HG03095 (cell line): ENCODE results near the gene TSFM.

ENCODE experiments used
- ATAC-seq: cut with Tn5 transposase; IDR thresholded peaks from one replicate; pipeline ENCODE4 v1.9.1; 2021; ENCODE audit warnings: moderate library complexity; ENCODE audit not compliant: unreplicated experiment

TSFM gene

DNA sequence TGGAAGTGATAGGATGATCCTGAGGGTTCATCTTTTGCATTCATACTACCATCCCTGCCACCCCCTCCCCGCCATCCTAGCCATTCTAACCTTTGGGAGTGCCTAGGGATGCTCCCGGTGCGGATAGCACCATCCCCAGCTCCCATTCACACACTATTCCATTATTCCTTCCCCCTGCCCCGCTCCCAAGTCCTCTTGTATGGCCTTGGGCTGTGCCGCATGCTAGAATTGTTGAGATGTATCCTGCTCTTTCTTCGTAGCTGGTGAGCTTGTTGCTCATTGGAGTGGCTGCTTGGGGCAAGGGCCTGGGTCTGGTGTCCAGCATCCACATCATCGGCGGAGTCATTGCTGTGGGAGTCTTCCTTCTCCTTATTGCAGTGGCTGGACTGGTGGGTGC is 37.1 kb upstream of the TSFM start:
- ATAC-seq: no peak

DNA sequence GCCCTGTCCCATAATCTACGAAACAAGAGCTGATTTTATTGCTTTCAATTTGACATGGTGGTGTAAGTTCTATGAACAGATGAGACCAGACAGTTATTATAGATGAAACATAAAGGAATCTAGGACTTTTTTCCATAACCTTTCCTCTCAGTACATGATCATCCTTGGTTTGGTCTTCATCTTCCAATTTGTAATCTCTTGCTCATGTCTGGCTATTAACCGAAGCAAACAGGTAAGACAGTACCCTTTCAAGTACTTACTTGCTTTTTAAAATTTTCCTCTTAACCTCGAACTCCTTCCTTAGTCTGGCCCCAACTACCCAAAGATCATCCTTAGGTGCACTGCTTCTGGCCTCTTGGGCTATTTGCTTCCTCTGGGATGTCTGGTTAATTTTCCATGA is 36.6 kb upstream of the TSFM start:
- ATAC-seq: no peak

DNA sequence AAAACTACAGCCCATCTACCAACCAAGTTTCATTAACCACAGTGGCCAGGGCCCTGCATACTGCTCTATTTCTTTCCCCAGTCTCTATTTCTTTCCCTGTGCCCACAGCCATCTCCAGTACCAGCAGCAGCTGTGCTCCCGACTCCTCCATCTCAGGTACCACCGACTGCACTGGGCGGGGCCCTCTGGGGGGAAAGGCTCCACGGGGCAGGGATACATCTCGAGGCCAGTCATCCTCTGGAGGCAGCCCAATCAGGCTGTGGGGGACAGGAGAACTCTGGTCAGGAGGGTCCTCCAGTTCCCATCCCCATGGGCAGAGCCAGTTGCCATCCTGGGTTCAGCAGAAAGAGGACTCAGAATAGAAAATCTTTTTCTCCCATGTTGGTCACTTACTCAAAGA is 33.5 kb upstream of the TSFM start:
- no peak for ATAC-seq

DNA sequence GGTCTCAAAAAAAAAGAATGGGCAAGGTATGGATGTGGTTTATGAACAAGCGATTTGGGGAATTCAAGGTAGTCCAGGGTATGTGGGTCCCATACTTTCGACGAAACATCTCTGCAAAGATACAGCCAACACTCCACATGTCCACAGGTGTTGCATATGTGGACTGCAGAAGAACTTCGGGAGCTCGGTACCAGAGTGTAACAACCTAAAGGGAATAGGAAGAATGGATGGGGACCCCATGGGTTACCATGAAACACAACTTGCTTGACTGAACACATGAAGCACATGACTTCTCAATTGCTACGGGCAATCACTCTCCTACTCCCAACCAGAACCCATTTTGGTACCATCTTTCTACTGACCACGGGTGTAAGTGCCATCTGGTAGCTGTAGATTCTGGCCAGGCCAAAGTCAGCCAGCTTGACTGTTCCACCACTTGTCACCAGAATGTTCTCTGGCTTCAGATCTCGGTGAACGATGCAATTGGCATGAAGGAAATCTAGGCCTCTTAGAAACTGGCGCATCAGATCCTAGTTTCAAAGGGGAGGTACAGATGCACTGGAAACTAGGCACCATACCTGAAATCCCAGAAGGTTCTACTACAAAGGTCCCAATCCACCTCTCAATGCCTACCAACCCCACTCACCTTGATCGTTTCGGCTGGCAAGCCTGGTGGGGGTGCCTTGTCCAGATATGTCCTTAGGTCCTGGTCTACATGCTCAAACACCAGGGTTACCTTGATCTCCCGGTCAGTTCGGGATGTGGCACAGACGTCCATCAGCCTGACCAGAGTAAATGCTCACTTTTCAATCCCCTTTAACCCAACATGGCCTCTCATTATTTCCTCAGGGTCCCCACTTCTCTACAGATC is 31.8 kb upstream of the TSFM start:
- no peak for ATAC-seq

DNA sequence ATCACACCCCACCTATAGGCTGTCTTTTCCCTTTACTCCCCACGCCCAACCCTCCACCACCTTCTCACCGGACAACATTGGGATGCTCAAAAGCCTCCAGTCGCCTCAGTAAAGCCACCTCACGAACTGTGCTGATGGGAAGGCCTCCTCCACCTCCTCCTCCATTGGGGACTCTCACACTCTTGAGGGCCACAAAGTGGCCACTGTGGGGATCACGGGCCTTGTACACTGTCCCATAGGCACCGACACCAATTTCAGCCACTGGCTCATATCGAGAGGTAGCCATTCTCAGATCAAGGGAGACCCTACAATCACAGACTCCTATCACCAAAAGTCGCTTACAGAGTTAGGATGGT is 31.2 kb upstream of the TSFM start:
- no peak for ATAC-seq

DNA sequence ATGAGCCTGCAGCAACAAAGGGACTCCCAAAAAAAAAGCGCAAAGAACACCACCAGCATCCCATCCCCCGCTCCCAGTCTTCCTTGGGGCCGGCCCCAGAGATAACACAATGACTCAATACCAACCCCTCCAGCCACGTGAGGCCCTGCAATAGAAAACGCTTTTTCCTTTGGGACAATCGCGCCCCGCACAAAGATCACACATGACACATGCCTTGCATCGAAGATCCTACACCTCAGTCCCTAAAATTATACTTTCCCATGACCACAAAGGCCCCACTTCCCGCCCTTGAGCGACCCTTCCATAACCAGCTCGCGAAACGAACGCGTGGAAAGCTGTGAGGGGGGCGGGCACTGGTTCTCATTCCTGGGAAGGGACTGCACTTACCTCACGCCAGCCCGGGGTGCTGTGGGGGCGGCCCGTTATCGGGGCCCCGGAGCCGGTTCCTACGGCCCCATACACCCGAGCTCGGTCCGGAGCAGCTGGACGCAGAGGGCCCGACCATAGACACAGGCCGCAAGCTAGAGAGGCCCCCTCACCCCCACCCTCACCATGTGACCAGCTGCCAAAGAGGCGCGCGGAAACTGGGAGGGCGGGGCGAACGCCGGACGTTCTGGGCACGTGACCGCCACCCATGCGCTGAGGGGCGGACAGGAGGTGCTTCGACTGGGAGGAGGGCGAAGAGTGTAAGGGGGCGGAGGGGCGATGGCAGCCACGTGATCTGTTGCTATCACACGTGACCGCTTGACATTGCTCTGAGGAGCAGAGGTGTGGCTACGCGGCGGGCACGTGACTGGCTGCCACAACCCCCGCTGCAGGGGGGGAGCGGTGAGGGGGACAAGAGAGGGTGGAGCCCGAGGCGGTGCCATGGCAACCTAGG is 30.6 kb upstream of the TSFM start, which contains the start of gene CDK4:
CDK4 (minus strand) TSS at position 523 of the 880 bp plus-strand sequence. CDS start 593 bp downstream, outside the sequence.
- peak; percentile 64 for ATAC-seq

DNA sequence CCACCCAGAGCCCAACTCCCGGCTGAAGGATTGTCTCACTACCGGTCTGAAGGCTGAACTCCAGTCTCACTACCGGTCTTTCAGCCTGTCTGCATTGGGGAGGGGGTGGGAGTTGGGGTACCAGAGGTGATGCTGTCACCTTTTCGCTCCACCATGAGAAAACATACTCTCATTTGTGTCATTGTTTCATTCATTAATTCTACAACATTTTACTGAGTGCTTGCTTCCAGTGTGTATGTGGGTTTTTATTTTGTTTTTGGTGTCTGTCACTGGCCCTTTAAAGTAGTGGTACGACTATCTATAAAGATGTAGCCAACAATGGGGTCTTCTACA is 30.0 kb upstream of the TSFM start:
- no peak for ATAC-seq

DNA sequence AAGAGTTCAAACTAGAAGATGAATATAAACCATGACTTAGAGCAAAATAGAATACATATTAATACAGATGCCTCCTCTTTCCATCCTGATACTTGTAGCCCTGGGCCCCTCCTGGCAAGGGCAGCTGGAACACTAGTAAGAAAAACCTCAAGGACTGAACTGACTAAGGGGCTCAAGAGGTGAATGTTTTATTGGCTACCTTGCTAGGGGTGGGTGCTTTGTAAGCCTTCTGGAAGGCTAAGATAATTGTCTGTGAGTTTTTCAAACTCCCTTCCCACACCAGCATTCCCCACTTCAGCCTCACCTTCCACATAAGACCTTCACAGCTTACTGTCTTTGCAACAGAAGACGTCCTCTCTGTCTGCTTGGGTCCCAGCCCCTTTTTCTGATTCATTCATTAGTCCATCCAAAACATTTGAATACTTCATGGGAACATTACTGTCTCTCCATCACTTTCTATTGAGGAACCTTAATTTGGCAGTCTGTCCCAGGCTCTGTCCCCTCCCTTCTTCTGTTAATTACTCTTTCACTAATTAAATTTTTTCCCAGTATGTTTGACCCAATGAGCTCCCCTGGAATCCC is 28.7 kb upstream of the TSFM start:
- no peak for ATAC-seq

DNA sequence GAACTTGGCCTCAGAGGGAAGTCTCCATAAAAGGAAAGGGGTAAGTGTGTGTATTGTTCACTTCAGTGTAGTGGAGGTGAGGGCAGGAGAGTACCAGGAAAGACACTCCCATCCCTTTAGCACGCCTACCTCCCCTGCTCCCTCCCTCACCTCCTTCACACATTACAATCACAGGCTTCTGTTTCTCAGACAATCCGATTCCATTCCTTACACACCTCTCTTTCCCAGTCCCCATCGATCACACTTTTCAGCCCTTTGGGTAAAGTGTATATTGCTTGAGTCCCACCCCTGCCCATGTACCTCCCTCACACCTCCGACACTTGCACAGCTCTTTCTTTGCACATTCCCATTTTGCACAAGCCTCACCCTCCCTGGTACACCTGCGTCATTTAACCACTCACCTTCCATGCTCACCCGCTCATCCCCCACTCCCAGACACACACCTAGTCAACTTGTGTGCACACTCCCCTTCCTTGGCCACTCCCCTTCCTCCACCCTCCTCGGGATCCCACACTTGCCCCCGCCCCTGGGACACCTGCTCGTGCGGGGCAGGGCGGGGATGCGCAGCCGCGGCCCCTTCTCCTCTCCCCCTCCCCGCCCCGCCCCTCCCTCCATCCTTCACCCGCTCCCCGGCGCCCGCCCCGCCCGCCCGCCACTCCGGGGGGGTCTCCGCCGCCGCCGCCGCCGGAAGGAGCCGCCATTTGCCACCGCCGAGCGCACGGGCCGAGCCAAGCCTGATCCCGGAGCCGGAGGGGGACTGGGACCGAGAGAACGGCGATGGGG is 28.0 kb upstream of the TSFM start, which contains the start of gene MARCHF9:
MARCHF9 (plus strand) TSS at position 693 of the 783 bp plus-strand sequence. CDS start 426 bp downstream, outside the sequence.
- ATAC-seq: peak; percentile 39

DNA sequence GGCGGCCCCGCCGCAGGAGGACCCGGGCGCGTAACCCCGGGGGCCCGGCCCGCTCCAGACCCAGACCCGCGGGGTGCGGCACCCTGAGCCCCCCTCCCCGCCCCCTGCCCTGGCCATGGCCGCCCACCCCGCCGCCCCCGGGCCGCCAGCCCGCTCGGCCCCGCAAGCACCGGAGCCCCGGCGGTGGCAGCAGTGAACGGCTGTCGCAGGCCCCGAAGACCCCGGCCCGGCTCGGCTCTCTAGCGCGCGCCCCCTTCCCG is 27.5 kb upstream of the TSFM start:
- ATAC-seq: no peak

DNA sequence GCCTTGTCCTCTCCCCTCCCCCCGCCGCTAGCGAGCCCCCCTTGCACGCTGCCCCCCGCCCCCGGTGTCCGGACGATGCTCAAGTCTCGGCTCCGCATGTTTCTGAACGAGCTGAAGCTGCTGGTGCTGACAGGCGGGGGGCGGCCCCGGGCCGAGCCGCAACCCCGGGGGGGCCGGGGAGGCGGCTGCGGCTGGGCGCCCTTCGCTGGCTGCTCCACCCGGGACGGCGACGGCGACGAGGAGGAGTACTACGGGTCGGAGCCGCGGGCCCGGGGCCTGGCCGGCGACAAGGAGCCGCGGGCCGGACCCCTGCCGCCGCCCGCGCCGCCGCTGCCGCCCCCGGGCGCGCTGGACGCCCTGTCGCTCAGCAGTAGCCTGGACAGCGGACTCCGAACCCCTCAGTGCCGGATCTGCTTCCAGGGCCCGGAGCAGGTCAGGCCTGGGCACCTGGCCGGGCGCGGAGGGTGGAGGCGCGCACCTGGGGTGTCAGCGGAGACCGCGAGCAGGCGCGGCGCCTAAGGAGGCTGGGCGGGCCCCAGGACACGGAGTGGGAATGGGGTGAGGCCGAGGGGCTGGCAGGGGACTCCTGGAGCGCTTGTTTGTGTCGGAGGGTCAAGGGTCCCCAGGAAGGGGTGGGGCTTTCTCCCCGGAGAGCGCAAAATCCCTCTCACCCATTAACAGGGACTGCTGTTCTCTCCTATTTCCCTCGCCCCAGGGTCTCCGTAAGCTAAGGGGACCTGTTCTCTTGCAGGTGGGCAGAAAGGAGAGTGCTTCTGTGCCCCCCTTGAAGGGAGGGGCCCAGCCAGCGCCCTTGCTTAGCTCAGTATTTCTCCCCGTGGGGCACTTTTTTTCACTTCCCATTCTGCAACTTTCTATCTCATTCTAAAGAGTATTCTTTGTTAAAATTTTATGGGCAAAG is 26.9 kb upstream of the TSFM start:
- ATAC-seq: no peak

DNA sequence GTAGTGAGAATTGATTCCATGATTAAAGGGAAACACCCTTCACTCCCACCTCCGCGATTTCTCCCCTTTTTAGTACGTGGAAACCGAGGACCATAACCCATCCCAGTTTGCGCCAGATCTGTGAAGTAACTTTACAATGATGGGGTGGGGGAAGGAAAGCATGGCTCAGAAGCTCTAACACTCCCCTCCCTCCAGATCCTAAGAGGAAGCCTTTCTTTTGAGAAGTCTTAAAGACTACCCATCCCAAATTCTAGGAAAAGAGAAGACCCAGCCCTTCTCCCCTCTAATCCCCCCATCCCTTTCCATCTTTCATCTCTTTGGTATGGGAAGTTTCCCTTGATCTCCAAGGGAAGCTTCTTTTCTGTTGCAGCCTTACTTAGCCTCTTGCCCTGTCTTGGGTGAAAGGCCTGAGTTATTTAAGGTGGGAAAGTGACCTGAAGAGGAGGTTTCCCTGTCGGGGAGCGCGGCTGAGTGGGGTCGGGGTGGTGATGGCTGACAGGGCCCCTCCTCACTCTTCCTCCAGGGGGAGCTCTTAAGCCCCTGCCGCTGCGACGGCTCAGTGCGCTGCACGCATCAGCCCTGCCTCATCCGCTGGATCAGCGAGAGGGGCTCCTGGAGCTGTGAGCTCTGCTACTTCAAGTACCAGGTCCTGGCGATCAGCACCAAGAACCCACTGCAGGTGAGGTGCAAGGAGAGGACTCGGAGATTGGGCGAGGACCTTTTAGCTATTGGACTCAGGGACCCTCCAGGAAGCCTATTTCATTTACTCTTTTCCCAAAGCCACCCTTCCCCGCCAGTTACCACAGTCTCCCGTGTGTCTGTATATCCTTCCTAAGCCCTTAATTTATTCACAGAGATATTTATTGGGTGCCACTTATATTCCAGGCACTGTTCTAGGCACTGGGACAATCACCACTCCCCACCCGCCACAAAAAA is 25.9 kb upstream of the TSFM start:
- ATAC-seq: no peak

DNA sequence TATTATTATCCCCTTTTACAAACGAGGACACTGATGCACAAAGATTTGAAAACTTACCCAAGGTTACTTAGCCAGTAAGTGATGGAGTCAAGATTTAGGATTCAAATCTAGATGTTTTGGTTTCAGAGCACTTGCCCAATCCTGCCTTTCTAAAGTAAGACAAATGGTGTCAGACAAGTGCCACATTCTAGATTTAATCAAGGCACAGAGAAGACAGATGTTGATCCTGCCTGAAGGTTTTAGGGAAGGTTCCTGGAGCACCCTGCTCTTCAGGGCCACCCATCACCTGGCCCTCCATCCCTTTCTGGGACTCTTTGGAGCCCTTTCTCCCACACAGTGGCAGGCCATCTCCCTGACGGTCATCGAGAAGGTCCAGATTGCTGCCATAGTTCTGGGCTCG is 24.8 kb upstream of the TSFM start:
- no peak for ATAC-seq

DNA sequence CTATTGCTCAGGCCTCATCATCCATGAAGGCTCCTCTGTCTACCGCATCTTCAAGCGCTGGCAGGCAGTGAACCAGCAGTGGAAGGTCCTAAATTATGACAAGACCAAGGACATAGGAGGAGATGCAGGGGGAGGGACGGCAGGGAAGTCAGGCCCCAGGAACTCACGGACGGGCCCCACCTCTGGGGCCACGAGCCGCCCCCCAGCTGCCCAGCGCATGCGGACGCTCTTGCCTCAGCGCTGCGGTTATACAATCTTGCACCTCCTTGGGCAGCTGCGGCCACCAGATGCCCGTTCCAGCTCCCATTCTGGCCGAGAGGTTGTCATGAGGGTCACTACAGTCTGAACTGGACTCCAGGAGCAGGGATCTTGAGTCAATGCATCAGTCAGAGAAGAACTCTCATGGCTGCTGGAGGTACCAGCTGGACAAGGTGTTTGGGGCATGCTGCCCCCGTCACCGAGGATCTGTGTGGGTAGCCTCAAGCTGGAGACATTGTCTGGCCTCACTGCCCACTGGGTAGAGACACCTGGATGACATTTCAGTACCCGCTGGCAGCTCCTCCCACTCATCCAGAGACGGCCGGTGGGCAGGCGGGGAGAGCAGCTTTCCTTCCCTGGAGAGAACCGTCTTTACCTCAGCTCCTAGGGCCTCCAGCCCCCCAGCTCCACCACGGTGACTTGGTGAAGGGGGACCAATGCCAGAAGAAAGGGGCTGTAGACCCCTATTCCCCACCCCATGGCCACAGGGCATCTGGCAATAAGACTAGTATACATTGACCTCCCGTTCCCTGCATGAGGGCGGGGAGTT is 23.8 kb upstream of the TSFM start:
- no peak for ATAC-seq

DNA sequence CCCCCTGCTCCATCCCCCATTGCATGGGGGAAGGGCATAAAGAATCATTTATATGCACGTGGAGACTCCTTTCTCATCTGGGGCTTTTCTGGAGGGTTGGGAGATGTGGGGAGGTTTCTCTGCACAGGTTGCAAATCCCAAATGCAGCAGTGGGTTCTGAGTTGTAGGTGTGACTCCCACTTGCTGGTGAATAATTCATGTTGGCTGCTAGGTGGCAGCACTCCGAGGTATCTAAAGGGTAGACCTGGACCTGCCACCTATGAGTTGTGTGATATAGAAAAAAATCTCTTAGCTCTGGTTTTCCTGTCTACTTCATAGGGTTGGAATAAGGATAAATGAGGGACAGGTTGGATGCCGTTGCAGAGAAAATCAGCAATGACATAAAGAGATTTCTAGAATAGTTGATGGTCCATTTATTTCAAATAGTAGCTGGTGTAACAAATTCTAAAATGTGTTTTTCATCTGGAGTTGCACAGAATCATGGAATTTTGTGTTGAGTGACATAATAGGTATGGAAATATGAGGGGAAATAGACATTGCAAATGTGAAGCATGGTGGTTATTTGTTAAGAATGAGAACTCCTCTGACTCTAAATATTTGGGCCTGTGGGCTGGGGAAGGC is 23.1 kb upstream of the TSFM start:
- no peak for ATAC-seq

DNA sequence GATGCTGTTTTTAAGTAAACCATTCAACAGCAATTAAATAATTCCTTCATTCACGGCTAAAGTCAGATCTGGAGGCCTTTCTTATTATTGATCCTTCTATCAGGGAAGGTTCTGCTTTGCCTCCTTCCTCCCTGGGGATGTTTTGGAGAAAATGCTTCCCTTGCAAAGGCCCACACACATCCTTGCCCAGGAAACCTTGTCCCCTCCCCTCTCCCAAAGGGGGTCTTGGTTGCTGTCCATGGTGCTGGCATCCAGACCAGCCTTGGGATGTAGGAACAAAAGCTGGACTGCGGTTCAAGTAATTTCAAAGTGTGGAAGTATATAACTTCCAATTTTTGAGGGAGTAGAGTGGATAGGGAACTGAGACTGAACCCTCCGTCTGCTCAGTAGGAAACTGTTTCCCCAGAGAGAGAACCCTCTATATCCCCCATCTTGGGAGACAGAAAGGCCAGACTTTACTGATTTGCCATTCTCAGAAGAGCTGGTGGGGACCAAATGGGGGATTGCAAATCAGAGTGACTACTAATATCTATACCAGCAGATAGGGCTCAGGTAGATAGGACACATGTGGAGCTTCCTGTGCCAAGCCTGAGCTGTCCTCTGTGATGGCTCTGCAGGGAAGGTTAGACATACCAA is 22.1 kb upstream of the TSFM start:
- ATAC-seq: no peak

DNA sequence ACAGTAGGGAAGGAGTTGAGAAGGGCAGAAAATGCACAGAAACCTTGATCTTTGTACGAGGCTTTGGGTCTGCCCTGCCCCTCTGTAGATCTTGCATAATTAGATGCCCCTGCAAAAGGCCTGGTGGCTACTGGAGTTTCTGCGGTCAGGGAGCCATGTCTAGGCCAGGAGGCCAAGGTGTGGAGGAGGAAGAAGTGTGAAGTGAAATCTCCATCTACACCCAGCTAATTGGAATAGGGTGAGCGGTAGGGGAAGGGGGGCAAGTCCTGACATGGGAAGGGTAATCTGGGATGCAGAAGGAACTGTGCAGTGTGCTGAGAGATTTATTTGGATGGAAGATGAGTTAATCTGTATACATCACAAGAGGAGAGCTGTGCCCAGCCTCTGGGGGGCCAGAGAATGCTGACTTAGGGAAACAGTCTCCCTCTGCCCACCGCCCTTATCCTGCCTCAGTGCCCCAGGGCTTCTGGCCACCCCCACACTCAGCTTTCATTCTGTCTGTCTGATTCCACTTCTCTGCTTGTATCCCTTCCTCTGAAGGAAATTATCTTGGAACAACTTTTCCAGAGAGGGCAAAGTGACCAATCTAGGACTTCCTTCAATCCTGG is 21.1 kb upstream of the TSFM start:
- ATAC-seq: no peak
